PFSK-1 (cell line): ENCODE measurements around the gene RALGAPB.

Source experiments
- FOXP2 ChIP-seq: optimal IDR thresholded peaks from 2 replicates; pipeline ENCODE3; 2011; ENCODE audit warnings: borderline replicate concordance, control low read depth, inconsistent platforms; ENCODE audit not compliant: insufficient read depth; ENCODE audit errors: extremely low read length, extremely low read depth
- POLR2AphosphoS5 ChIP-seq: IDR thresholded peaks from 2 replicates; pipeline ENCODE4 v1.6.1; 2012; ENCODE audit warnings: low read depth, mild to moderate bottlenecking, control low read depth, low read length, moderate library complexity
- SIN3A ChIP-seq: IDR thresholded peaks from 2 replicates; pipeline ENCODE4 v1.6.1; 2012; ENCODE audit warnings: mild to moderate bottlenecking, low read length, moderate library complexity, borderline replicate concordance; ENCODE audit not compliant: insufficient read depth
- TAF1 ChIP-seq: IDR thresholded peaks from 2 replicates; pipeline ENCODE4 v1.6.1; 2012; ENCODE audit warnings: low read length, control low read depth, borderline replicate concordance; ENCODE audit not compliant: insufficient read depth
- TF ChIP-seq, protein P1 (sequence below), 2 experiments: IDR thresholded peaks; 2 replicates each; pipeline versions ENCODE4 v1.6.1 to v1.8.0; 2011 to 2012; ENCODE audit warnings: low read depth in 2 of 2, low read length in 2 of 2, control low read depth in 1 of 2, inconsistent platforms in 1 of 2, mild to moderate bottlenecking in 1 of 2, moderate library complexity in 1 of 2; ENCODE audit not compliant: insufficient read depth in 1 of 2

DNA sequence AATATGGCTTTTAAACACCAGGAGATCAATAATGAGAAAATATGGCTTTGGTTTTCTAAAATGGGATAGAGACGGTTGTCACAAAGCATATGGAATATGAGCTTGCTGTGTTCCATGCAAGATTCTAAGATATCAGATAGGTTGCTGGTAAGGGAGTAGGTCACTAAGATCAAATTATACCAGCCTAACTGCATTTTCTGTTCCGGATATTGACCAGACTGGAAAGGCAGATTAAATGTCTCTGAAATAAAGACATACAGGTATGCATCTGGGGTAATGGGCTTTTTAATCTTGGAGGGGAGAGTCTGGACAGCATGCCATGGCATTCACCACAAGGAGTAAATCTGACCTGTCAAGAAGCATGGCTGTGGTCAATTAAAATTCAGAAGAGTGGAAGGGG is 73.1 kb downstream of the RALGAPB start:
- TF ChIP-seq, protein P1, sequence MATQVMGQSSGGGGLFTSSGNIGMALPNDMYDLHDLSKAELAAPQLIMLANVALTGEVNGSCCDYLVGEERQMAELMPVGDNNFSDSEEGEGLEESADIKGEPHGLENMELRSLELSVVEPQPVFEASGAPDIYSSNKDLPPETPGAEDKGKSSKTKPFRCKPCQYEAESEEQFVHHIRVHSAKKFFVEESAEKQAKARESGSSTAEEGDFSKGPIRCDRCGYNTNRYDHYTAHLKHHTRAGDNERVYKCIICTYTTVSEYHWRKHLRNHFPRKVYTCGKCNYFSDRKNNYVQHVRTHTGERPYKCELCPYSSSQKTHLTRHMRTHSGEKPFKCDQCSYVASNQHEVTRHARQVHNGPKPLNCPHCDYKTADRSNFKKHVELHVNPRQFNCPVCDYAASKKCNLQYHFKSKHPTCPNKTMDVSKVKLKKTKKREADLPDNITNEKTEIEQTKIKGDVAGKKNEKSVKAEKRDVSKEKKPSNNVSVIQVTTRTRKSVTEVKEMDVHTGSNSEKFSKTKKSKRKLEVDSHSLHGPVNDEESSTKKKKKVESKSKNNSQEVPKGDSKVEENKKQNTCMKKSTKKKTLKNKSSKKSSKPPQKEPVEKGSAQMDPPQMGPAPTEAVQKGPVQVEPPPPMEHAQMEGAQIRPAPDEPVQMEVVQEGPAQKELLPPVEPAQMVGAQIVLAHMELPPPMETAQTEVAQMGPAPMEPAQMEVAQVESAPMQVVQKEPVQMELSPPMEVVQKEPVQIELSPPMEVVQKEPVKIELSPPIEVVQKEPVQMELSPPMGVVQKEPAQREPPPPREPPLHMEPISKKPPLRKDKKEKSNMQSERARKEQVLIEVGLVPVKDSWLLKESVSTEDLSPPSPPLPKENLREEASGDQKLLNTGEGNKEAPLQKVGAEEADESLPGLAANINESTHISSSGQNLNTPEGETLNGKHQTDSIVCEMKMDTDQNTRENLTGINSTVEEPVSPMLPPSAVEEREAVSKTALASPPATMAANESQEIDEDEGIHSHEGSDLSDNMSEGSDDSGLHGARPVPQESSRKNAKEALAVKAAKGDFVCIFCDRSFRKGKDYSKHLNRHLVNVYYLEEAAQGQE (IDR thresholded peaks at IDR 0.05; ENCODE audit: insufficient read depth in 1 of 2, low read depth in 2 of 2, low read length in 2 of 2): no peak
- TF ChIP-seq POLR2AphosphoS5 (no peak), TAF1 (no peak), FOXP2 (no peak), SIN3A (no peak)
